DOHH2 (cell line): Measurements from ENCODE around the gene PPP1CC.

Experiments
- H3F3A ChIP-seq: fragments of 200-600 bp; sonication (generic), shearing (Covaris generic); 2 replicates; pipeline ENCODE4 v1.6.0; 2016; ENCODE audit warnings: antibody characterized with exemption, mild to moderate bottlenecking; ENCODE audit not compliant: control insufficient read depth, insufficient read depth
- H3K27ac ChIP-seq: fragments of 200-600 bp; sonication (generic); 2 replicates; pipeline ENCODE4 v1.5.1; 2014; ENCODE audit warnings: low read depth, mild to moderate bottlenecking, low read length, moderate library complexity
- H3K27me3 ChIP-seq: fragments of 200-600 bp; sonication (generic); 2 replicates; pipeline ENCODE4 v1.6.1; 2014; ENCODE audit warnings: mild to moderate bottlenecking, low read length, mixed read lengths; ENCODE audit not compliant: control insufficient read depth
- H3K36me3 ChIP-seq: fragments of 200-600 bp; sonication (generic); 2 replicates; pipeline ENCODE4 v1.6.1; 2014; ENCODE audit warnings: mild to moderate bottlenecking, low read length, moderate library complexity, mixed read lengths; ENCODE audit not compliant: control insufficient read depth
- H3K4me1 ChIP-seq: fragments of 200-600 bp; sonication (generic); 2 replicates; pipeline ENCODE4 v1.6.1; 2014; ENCODE audit warnings: mild to moderate bottlenecking, low read length, mixed read lengths; ENCODE audit not compliant: control insufficient read depth
- H3K4me2 ChIP-seq: fragments of 200-600 bp; sonication (generic); 2 replicates; pipeline ENCODE4 v1.6.0; 2014; ENCODE audit warnings: mild to moderate bottlenecking, low read length, moderate library complexity
- H3K4me3 ChIP-seq: fragments of 200-600 bp; sonication (generic); 2 replicates; pipeline ENCODE4 v1.5.1; 2014; ENCODE audit warnings: mild to moderate bottlenecking, low read length, mixed read lengths
- H3K79me2 ChIP-seq: fragments of 200-600 bp; sonication (generic); 2 replicates; pipeline ENCODE4 v1.6.1; 2014; ENCODE audit warnings: mild to moderate bottlenecking, low read length, mixed read lengths; ENCODE audit not compliant: control insufficient read depth
- H3K9me2 ChIP-seq: fragments of 200-600 bp; sonication (generic); replicated peaks from 2 replicates; pipeline ENCODE4 v1.6.1; 2014; ENCODE audit warnings: mild to moderate bottlenecking, low read length, mixed read lengths; ENCODE audit not compliant: control insufficient read depth
- H3K9me3 ChIP-seq: fragments of 200-600 bp; sonication (generic); 2 replicates; pipeline ENCODE4 v1.6.1; 2014; ENCODE audit warnings: antibody characterized with exemption, low read length, mixed read lengths; ENCODE audit not compliant: control insufficient read depth, insufficient read depth
- H4K20me1 ChIP-seq: fragments of 200-600 bp; sonication (generic); 2 replicates; pipeline ENCODE4 v1.6.0; 2014; ENCODE audit warnings: low read depth, mild to moderate bottlenecking, antibody characterized with exemption, low read length, moderate library complexity; ENCODE audit not compliant: control insufficient read depth, insufficient read depth
- EZH2phosphoT487 ChIP-seq: fragments of 200-600 bp; sonication (generic); IDR thresholded peaks from 2 replicates; pipeline ENCODE4 v1.6.1; 2017; ENCODE audit warnings: borderline replicate concordance, mild to moderate bottlenecking, antibody characterized with exemption, low read length, moderate library complexity, mixed read lengths
- TF ChIP-seq, protein P1 (sequence below): fragments of 200-600 bp; sonication (generic); IDR thresholded peaks from one replicate; pipeline ENCODE4 v1.5.1; 2014; ENCODE audit warnings: antibody characterized with exemption, mild to moderate bottlenecking, low read depth, low read length; ENCODE audit not compliant: poor library complexity, severe bottlenecking

Gene PPP1CC

DNA sequence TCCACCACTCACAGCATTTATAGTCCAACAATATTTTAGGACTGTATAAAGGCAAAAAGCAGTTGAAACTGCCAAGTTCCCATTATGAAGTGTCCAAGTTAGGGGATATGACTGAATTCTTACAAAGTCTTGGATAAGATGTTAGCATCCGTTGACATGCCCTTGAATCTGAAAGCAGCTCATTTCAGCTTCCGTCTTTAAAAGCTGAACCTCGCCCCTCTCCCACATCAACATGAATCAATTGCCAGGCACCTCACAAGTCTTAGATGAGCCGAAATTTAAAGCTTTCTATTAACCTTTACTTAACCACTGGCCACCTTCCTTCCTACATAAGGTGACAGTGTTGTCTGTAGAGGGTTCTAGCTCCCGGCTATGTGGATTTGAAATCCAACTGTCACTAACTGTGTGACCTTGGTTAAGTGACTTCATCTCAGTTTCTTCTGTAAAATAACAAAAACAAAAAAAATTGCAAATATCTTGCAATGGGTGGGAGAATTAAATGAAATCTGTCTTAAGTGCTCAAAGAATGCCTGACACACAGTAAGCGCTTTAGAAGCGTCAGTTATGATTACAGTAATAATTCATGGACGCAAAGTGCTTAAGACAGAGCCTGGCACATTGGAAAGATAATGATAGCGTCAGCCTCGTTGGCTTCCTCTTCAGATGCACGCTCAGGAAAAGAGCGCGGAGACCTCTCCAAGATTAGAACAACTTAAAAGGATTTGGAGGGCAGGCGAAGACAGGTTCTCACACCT is 1.2 kb downstream of the PPP1CC start:
- Histone ChIP-seq H3K4me1 (peaks cover 46% of the 10 kb centered on the region), H3K4me2 (peak overlapping the region; percentile 82), H3K36me3 (peaks cover 58% of the 10 kb centered on the region), H3K27ac (peak overlapping the region; percentile 65), H4K20me1 (peaks cover 43% of the 10 kb centered on the region), H3K9me2 (no peaks in the 10 kb centered on the region), H3F3A (peaks cover 5% of the 10 kb centered on the region; the same call in 1 of the 2 replicates), H3K27me3 (no peaks in the 10 kb centered on the region), H3K79me2 (peaks cover 72% of the 10 kb centered on the region), H3K4me3 (peak overlapping the region; percentile 93), H3K9me3 (no peaks in the 10 kb centered on the region)
- TF ChIP-seq, protein P1, sequence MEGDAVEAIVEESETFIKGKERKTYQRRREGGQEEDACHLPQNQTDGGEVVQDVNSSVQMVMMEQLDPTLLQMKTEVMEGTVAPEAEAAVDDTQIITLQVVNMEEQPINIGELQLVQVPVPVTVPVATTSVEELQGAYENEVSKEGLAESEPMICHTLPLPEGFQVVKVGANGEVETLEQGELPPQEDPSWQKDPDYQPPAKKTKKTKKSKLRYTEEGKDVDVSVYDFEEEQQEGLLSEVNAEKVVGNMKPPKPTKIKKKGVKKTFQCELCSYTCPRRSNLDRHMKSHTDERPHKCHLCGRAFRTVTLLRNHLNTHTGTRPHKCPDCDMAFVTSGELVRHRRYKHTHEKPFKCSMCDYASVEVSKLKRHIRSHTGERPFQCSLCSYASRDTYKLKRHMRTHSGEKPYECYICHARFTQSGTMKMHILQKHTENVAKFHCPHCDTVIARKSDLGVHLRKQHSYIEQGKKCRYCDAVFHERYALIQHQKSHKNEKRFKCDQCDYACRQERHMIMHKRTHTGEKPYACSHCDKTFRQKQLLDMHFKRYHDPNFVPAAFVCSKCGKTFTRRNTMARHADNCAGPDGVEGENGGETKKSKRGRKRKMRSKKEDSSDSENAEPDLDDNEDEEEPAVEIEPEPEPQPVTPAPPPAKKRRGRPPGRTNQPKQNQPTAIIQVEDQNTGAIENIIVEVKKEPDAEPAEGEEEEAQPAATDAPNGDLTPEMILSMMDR: no peak
- no peak for TF ChIP-seq EZH2phosphoT487

DNA sequence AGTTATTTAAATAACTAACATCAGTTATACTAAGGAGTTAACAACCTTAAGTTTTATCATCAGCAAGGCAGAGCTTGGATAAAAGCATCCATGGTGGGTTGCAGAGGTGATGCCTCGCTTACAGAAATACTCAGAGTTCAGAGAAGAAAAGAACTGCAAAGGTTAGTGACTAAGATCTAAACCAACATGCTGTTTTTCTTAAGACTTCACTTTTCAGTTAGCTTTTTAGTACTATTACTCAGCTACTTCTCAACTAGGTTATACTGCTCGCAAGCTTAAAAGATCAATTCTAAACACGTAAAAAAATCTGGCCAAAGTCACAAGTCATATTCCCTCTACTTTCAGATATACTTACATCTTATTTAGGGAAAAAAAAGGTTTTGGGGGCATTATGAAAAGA is 2.8 kb downstream of the PPP1CC start:
- Histone ChIP-seq H3K9me3 (no peaks in the 10 kb centered on the region), H3K79me2 (peaks cover 88% of the 10 kb centered on the region), H3K27ac (no peak overlapping the region), H3K27me3 (no peaks in the 10 kb centered on the region), H3K4me2 (peak overlapping the region; percentile 82), H3F3A (peaks cover 5% of the 10 kb centered on the region; the same call in 1 of the 2 replicates), H3K36me3 (peaks cover 75% of the 10 kb centered on the region), H3K4me3 (peak overlapping the region; percentile 93), H3K9me2 (no peaks in the 10 kb centered on the region), H3K4me1 (peaks cover 46% of the 10 kb centered on the region), H4K20me1 (peaks cover 43% of the 10 kb centered on the region)
- TF ChIP-seq, protein P1: no peak
- TF ChIP-seq EZH2phosphoT487: no peak

DNA sequence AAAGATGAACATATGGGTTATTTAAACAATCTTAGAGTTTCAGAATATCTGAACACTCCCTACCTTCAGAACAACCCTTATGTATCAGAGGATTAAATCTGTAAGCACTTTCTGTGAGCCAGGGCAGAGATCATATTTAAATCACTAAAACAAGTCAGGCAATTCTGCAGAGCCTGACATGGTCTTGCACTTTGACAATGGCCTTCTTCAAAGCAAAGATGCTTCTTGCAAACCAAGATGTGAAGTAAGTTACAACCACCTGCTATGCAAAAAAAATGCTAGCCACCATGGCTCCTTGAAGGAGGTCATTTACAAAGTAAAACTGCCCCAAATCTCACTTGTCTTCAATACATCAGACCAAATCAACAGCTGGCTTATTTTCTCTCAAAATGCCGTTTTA is 3.2 kb downstream of the PPP1CC start:
- no peaks in the 10 kb centered on the region for H3K9me2 ChIP-seq
- H3F3A ChIP-seq: peaks cover 5% of the 10 kb centered on the region; the same call in 1 of the 2 replicates
- no peaks in the 10 kb centered on the region for H3K27me3 ChIP-seq
- peak overlapping the region; percentile 93 for H3K4me3 ChIP-seq
- no peak overlapping the region for H3K27ac ChIP-seq
- TF ChIP-seq, protein P1: no peak
- no peak for TF ChIP-seq EZH2phosphoT487
- peaks cover 46% of the 10 kb centered on the region for H3K4me1 ChIP-seq
- H3K9me3 ChIP-seq: no peaks in the 10 kb centered on the region
- H3K4me2 ChIP-seq: peak overlapping the region; percentile 82
- peaks cover 92% of the 10 kb centered on the region for H3K79me2 ChIP-seq
- H4K20me1 ChIP-seq: peaks cover 45% of the 10 kb centered on the region
- peaks cover 78% of the 10 kb centered on the region for H3K36me3 ChIP-seq
